Peyer's patch (tissue), 4 donors: ENCODE measurements around the gene GTPBP6.

Experiments
- CTCF ChIP-seq, 6 experiments: fragments of 450-650 bp in 4 of 6; fragments of 200-600 bp in 2 of 6; sonication (generic) in 1 of 6; IDR thresholded peaks; one replicate each; pipeline ENCODE4 v1.5.1; 2017 to 2019; ENCODE audit warnings: antibody characterized with exemption in 6 of 6, mild to moderate bottlenecking in 3 of 6, moderate library complexity in 1 of 6
- POLR2A ChIP-seq, 2 donors: fragments of 450-650 bp; IDR thresholded peaks; one replicate each; pipeline ENCODE4 v1.5.1; 2017; ENCODE audit warnings: antibody characterized with exemption in 2 of 2, mild to moderate bottlenecking in 2 of 2, moderate library complexity in 2 of 2

- no peak for TF ChIP-seq CTCF (IDR thresholded peaks at IDR 0.05)
- no peak for TF ChIP-seq POLR2A (IDR thresholded peaks at IDR 0.05)
These were observed 30.0 kb downstream of the GTPBP6 start for GRCh38 chrX:288561-288991.
